ENCODE data around the gene CXCR1.

- no peak for TF ChIP-seq POLR2A (IDR thresholded peaks at IDR 0.05)
- no peak for TF ChIP-seq CTCF (IDR thresholded peaks at IDR 0.05)
Observed at GRCh38 chr2:218180467-218181114, 13.8 kb upstream of the CXCR1 start.
